Endothelial cell of umbilical vein (primary cell): ENCODE measurements around the gene TARS2. TPM values are rescaled to one million over a fixed set of nuclear protein-coding genes. Genes with fewer than 3 reads are reported as not detected.

Experiments
- BruUV-seq: library from RNA; stranded (reverse); fragments of 400-500 nt; replicated peaks from 2 replicates; lab custom pipeline; 2021; lab: Mats Ljungman, UMichigan
- CTCF ChIA-PET: fragments of 300-600, 350-600 bp; sonication (Branson Sonifier 250); formaldehyde crosslinking; loops from one replicate; lab custom pipeline; 2021; ENCODE audit warnings: antibody characterized with exemption, inconsistent platforms; lab: Charles Lee
- POLR2A ChIA-PET: fragments of 300-600, 350-600 bp; sonication (Branson Sonifier 250); formaldehyde crosslinking; loops from one replicate; lab custom pipeline; 2021; ENCODE audit warnings: antibody characterized with exemption, inconsistent platforms; lab: Charles Lee
- DNase-seq: peaks from one replicate; pipeline ENCODE4 v3.0.0-alpha.2; 2011; ENCODE audit warnings: low read depth, low spot score
- FAIRE-seq: peaks from 2 replicates; lab custom pipeline; 2011; peaks lifted over from hg19 to GRCh38; lab: Jason Lieb, UNC
- H2AFZ ChIP-seq: 2 replicates; pipeline ENCODE4 v1.6.0; 2012; ENCODE audit warnings: low read depth, low read length, control low read depth, inconsistent platforms
- H3K27ac ChIP-seq: 2 replicates; pipeline ENCODE4 v1.5.1; 2011; ENCODE audit warnings: low read depth, mild to moderate bottlenecking, control low read depth, low read length, moderate library complexity; ENCODE audit not compliant: insufficient read depth
- H3K27me3 ChIP-seq, 2 experiments: 2 replicates each; pipeline versions ENCODE4 v1.6.0 to v1.6.1; 2011; ENCODE audit warnings: low read length in 2 of 2, mixed read lengths in 1 of 2; ENCODE audit not compliant: control insufficient read depth in 2 of 2, insufficient read depth in 2 of 2
- H3K36me3 ChIP-seq, 2 experiments: 2 replicates in 1 of 2; 3 replicates in 1 of 2; pipeline ENCODE4 v1.5.1; 2011; ENCODE audit warnings: low read length in 2 of 2, mild to moderate bottlenecking in 1 of 2, moderate library complexity in 1 of 2; ENCODE audit not compliant: control insufficient read depth in 2 of 2, insufficient read depth in 2 of 2; ENCODE audit errors: extremely low read depth in 1 of 2
- H3K4me1 ChIP-seq: 3 replicates; pipeline ENCODE4 v1.5.1; 2011; ENCODE audit warnings: mild to moderate bottlenecking, low read length; ENCODE audit not compliant: control insufficient read depth, insufficient read depth; ENCODE audit errors: extremely low read depth
- H3K4me2 ChIP-seq: 2 replicates; pipeline ENCODE4 v1.6.1; 2011; ENCODE audit warnings: low read length, control low read depth, mixed read lengths; ENCODE audit not compliant: insufficient read depth
- H3K4me3 ChIP-seq, 3 experiments: fragments of 200-600 bp in 1 of 3; sonication (generic), shearing (Covaris generic) in 1 of 3; replicated peaks in 1 of 3; 2 replicates each; pipeline ENCODE4 v1.5.1; 2011 to 2016; ENCODE audit warnings: control low read depth in 3 of 3, low read length in 3 of 3, mild to moderate bottlenecking in 2 of 3, inconsistent platforms in 1 of 3, low read depth in 1 of 3, moderate library complexity in 1 of 3; ENCODE audit not compliant: insufficient read depth in 1 of 3
- H3K79me2 ChIP-seq: 2 replicates; pipeline ENCODE4 v1.6.0; 2012; ENCODE audit warnings: low read length, inconsistent platforms; ENCODE audit not compliant: control insufficient read depth, insufficient read depth
- H3K9ac ChIP-seq: replicated peaks from 2 replicates; pipeline ENCODE3; 2011; ENCODE audit warnings: low read length, control low read depth; ENCODE audit not compliant: insufficient read depth; ENCODE audit errors: extremely low read depth
- H3K9me1 ChIP-seq: replicated peaks from 3 replicates; pipeline ENCODE4 v1.6.0; 2011; ENCODE audit warnings: mild to moderate bottlenecking, low read length; ENCODE audit not compliant: control insufficient read depth, insufficient read depth; ENCODE audit errors: extremely low read depth
- H3K9me3 ChIP-seq: replicated peaks from 2 replicates; pipeline ENCODE4 v1.5.1; 2012; ENCODE audit warnings: low read length, inconsistent platforms; ENCODE audit not compliant: control insufficient read depth, insufficient read depth
- H4K20me1 ChIP-seq: replicated peaks from 2 replicates; pipeline ENCODE3; 2011; ENCODE audit warnings: mild to moderate bottlenecking, low read length; ENCODE audit not compliant: control insufficient read depth, insufficient read depth; ENCODE audit errors: extremely low read depth
- CTCF ChIP-seq, 2 donors: IDR thresholded peaks; 1 replicate in 1 of 2; 2 replicates in 1 of 2; pipeline ENCODE4 v1.5.1; 2011; ENCODE audit warnings: low read length in 2 of 2, mild to moderate bottlenecking in 2 of 2, moderate library complexity in 2 of 2, control low read depth in 1 of 2, inconsistent platforms in 1 of 2, low read depth in 1 of 2; ENCODE audit not compliant: insufficient read depth in 1 of 2; ENCODE audit errors: extremely low read depth in 1 of 2
- EZH2 ChIP-seq: IDR thresholded peaks from 2 replicates; pipeline ENCODE4 v1.6.1; 2012; ENCODE audit warnings: borderline replicate concordance, low read depth, mild to moderate bottlenecking, moderate library complexity, low read length, inconsistent platforms; ENCODE audit not compliant: severe bottlenecking
- FOS ChIP-seq: IDR thresholded peaks from 2 replicates; pipeline ENCODE4 v1.6.1; 2011; ENCODE audit warnings: mild to moderate bottlenecking, low read length, moderate library complexity, borderline replicate concordance; ENCODE audit not compliant: insufficient read depth
- GATA2 ChIP-seq: IDR thresholded peaks from 2 replicates; pipeline ENCODE4 v1.7.0; 2011; ENCODE audit warnings: low read depth, mild to moderate bottlenecking, moderate library complexity, mixed read lengths, low read length; ENCODE audit not compliant: insufficient read length, insufficient read depth
- JUN ChIP-seq: IDR thresholded peaks from 2 replicates; pipeline ENCODE4 v1.6.1; 2011; ENCODE audit warnings: borderline replicate concordance, low read depth; ENCODE audit not compliant: insufficient read length, insufficient read depth
- MAX ChIP-seq: IDR thresholded peaks from 2 replicates; pipeline ENCODE4 v1.6.1; 2011; ENCODE audit not compliant: insufficient read depth, insufficient read length
- MYC ChIP-seq: IDR thresholded peaks from one replicate; pipeline ENCODE4 v1.6.1; 2011; ENCODE audit warnings: mild to moderate bottlenecking, low read depth, low read length
- POLR2A ChIP-seq: IDR thresholded peaks from 2 replicates; pipeline ENCODE4 v1.6.1; 2012; ENCODE audit warnings: low read depth, mild to moderate bottlenecking, control low read depth, low read length
- POLR2AphosphoS5 ChIP-seq: IDR thresholded peaks from 2 replicates; pipeline ENCODE4 v1.6.1; 2012; ENCODE audit warnings: low read depth, mild to moderate bottlenecking, control low read depth, low read length, moderate library complexity; ENCODE audit not compliant: insufficient read depth
- dilution Hi-C: fragments of 300-500 bp; cut with MboI; formaldehyde crosslinking; loops from one replicate; pipeline ENCODE4 v1.15.0; 2019; ENCODE audit warnings: low sequenced_read_pairs; ENCODE audit not compliant: extremely low pct_ligation_motif_present
- intact Hi-C: fragments of 100-400 bp; cut with micrococcal nuclease; formaldehyde crosslinking; loops from one replicate; pipeline ENCODE4 v1.10.0; 2022
- polyA plus RNA-seq, 4 experiments: library from polyadenylated mRNA; depleted of rRNA in 3 of 4; stranded (reverse) in 3 of 4; unstranded in 1 of 4; fragments of >200 nt; gene quantifications; 2 replicates each; pipeline versions ENCODE4 v1.2.1 to v1.2.3, GENCODE V29; 2011 to 2012; ENCODE audit warnings: missing spikeins in 1 of 4
- total RNA-seq: library from RNA; stranded (reverse); gene quantifications from 2 replicates; pipeline ENCODE4 v1.2.3, GENCODE V29; 2021

The TARS2 gene
- total and polyA plus RNA-seq, 2 donors (not counting 3 experiments of a cell fraction or from before 2014, with no cell fraction given): 21.5 to 22.0 TPM

GRCh38 chr1:150545486-150546032, 58.3 kb downstream of the TARS2 start:
- no peak overlapping the region for H3K4me2 ChIP-seq
- CTCF ChIA-PET: interaction anchor here (1.3 to 6.7 kb wide), 3 partner anchors 14 to 268 kb away, joined by 4 to 55 read pairs (median 4); partner anchors contain the start of gene FALEC
- DNase-seq (no peak), FAIRE-seq (no peak)
- H3K27ac ChIP-seq: no peak overlapping the region
- dilution Hi-C loops (no loop called here), intact Hi-C loops (loop anchor here (5.0 kb wide), 1 partner anchor 83 kb away; no protein-coding TSS in a partner anchor)
- H4K20me1 ChIP-seq: no peaks in the 10 kb centered on the region
- H3K4me1 ChIP-seq: peaks cover 7% of the 10 kb centered on the region
- H3K9me1 ChIP-seq: no peaks in the 10 kb centered on the region
- BruUV-seq: no TSS peak
- no peaks in the 10 kb centered on the region for H3K9me3 ChIP-seq
- peaks cover 2 to 3% of the 10 kb centered on the region in 2 experiments for H3K27me3 ChIP-seq
- H3K4me3 ChIP-seq: no peak overlapping the region
- POLR2A ChIA-PET: no interaction called here
- H2AFZ ChIP-seq: no peak overlapping the region
- no peak for TF ChIP-seq JUN
- no peak for TF ChIP-seq GATA2
- TF ChIP-seq EZH2: no peak
- no peak for TF ChIP-seq MYC
- TF ChIP-seq POLR2AphosphoS5: no peak
- TF ChIP-seq POLR2A: no peak
- no peak for TF ChIP-seq MAX
- no peak for TF ChIP-seq FOS
- no peak for TF ChIP-seq CTCF (IDR thresholded peaks at IDR 0.05; ENCODE audit: extremely low read depth in 1 of 2, insufficient read depth in 1 of 2, low read depth in 1 of 2, low read length in 2 of 2)
- no peaks in the 10 kb centered on the region for H3K36me3 ChIP-seq
- no peak overlapping the region for H3K9ac ChIP-seq
- no peaks in the 10 kb centered on the region for H3K79me2 ChIP-seq
